ENCODE measurements around the gene ENKUR. TPM values are rescaled to one million over a fixed set of nuclear protein-coding genes. Genes with fewer than 3 reads are reported as not detected.

The ENKUR gene
- total RNA-seq, 3 donors from 2014 or later (not counting 1 experiment from before 2014, with no cell fraction given) = 0.48 to 3.0 (median 0.73) TPM

DNA sequence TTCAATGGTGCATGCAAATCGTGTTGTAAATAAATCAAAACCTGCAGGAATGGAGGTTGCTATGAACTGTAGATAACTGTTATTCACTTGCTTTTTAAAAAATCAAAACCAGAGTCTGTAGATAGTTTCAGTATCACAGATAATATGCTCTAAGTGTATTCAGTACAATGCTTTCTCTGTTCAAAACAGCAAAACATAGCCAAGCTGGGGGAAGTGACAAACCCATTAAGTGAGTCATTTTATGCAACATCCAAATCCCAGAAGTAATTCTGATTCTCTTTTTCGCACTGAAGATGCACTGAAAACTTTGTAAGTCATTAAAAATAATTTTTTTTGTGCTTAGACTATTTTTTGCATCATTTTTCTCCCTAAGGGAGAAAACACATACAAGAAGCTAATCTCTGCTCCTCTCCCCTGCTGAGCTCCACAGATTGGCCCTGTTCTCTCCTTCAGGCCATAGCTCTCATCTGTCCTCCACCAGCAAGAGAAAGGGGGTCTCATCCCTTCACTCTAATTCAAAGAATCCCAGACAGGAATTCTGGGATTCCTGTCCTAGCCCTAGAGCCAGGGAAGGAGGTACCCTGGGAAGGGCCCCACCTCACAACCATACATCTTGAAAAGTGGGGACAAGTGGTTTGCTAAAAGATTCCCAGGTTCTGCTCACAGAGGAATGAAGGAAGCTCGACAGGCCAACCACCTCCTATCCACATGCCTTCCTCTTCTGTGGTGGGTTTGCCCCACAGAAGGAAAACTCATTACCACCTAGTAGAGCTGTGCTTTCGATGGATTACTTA, 68.5 kb downstream of the ENKUR start:
- H3K27ac ChIP-seq (ENCODE audit: low read length) = no peak overlapping the region
- H3K4me3 Mint-ChIP-seq = no peak overlapping the region
- peaks cover 9% of the 10 kb centered on the region for H3K4me1 ChIP-seq (ENCODE audit: control insufficient read depth, insufficient read depth, low read length)
- no peaks in the 10 kb centered on the region for H3K36me3 ChIP-seq (ENCODE audit: control insufficient read depth, insufficient read depth, low read length)
- H3K4me1 Mint-ChIP-seq = peaks cover 5 to 6% of the 10 kb centered on the region in 2 donors
- no peak overlapping the region for H3K27ac Mint-ChIP-seq
- H3K27me3 ChIP-seq (ENCODE audit: control insufficient read depth, insufficient read depth, low read length) = no peaks in the 10 kb centered on the region
- TF ChIP-seq, protein P1, sequence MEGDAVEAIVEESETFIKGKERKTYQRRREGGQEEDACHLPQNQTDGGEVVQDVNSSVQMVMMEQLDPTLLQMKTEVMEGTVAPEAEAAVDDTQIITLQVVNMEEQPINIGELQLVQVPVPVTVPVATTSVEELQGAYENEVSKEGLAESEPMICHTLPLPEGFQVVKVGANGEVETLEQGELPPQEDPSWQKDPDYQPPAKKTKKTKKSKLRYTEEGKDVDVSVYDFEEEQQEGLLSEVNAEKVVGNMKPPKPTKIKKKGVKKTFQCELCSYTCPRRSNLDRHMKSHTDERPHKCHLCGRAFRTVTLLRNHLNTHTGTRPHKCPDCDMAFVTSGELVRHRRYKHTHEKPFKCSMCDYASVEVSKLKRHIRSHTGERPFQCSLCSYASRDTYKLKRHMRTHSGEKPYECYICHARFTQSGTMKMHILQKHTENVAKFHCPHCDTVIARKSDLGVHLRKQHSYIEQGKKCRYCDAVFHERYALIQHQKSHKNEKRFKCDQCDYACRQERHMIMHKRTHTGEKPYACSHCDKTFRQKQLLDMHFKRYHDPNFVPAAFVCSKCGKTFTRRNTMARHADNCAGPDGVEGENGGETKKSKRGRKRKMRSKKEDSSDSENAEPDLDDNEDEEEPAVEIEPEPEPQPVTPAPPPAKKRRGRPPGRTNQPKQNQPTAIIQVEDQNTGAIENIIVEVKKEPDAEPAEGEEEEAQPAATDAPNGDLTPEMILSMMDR (IDR thresholded peaks at IDR 0.05) = no peak
- H3K27me3 Mint-ChIP-seq (ENCODE audit: low read depth in 2 of 2) = no peaks in the 10 kb centered on the region
- intact Hi-C loops (cut with micrococcal nuclease) = no loop called here
- WGBS (ENCODE audit: insufficient coverage) = 85% methylated on average over 3 of the region's 4 CpGs
- H3K4me3 ChIP-seq (ENCODE audit: low read length) = no peak overlapping the region
- H3K36me3 Mint-ChIP-seq = no peaks in the 10 kb centered on the region
- no peaks in the 10 kb centered on the region for H3K9me3 ChIP-seq (ENCODE audit: control insufficient read depth, insufficient read depth, low read length)
- no peak for ATAC-seq
- no peaks in the 10 kb centered on the region for H3K9me3 Mint-ChIP-seq
- DNase-seq = no peak

- no peaks in the 10 kb centered on the region for H3K36me3 ChIP-seq (ENCODE audit: control insufficient read depth, insufficient read depth, low read length)
- Mint-ChIP-seq H3K9me3 (no peaks in the 10 kb centered on the region), H3K36me3 (no peaks in the 10 kb centered on the region), H3K27me3 (ENCODE audit: low read depth in 2 of 2) (no peaks in the 10 kb centered on the region), H3K27ac (no peak overlapping the region), H3K4me3 (no peak overlapping the region), H3K4me1 (peaks cover 0 to 5% of the 10 kb centered on the region in 2 donors)
- intact Hi-C loops (cut with micrococcal nuclease) = no loop called here
- H3K4me3 ChIP-seq (ENCODE audit: low read length) = no peak overlapping the region
- no peaks in the 10 kb centered on the region for H3K4me1 ChIP-seq (ENCODE audit: control insufficient read depth, insufficient read depth, low read length)
- 88% methylated on average over 10 of the region's 11 CpGs for WGBS (ENCODE audit: insufficient coverage)
- no peak for DNase-seq
- ATAC-seq = no peak
- no peak overlapping the region for H3K27ac ChIP-seq (ENCODE audit: low read length)
- H3K27me3 ChIP-seq (ENCODE audit: control insufficient read depth, insufficient read depth, low read length) = no peaks in the 10 kb centered on the region
- TF ChIP-seq, protein P1 (IDR thresholded peaks at IDR 0.05) = no peak
- no peaks in the 10 kb centered on the region for H3K9me3 ChIP-seq (ENCODE audit: control insufficient read depth, insufficient read depth, low read length)
Measured at GRCh38 chr10:24944512-24945255, 71.3 kb downstream of the ENKUR start.

GRCh38 chr10:24938525-24938924, 77.4 kb downstream of the ENKUR start:
- no peak overlapping the region for H3K27ac Mint-ChIP-seq
- intact Hi-C loops (cut with micrococcal nuclease) = no loop called here
- TF ChIP-seq, protein P1 (IDR thresholded peaks at IDR 0.05) = no peak
- no peaks in the 10 kb centered on the region for H3K27me3 Mint-ChIP-seq (ENCODE audit: low read depth in 2 of 2)
- Histone ChIP-seq H3K36me3 (ENCODE audit: control insufficient read depth, insufficient read depth, low read length) (no peaks in the 10 kb centered on the region), H3K27ac (ENCODE audit: low read length) (no peak overlapping the region), H3K4me1 (ENCODE audit: control insufficient read depth, insufficient read depth, low read length) (peaks cover 6% of the 10 kb centered on the region), H3K4me3 (ENCODE audit: low read length) (no peak overlapping the region), H3K27me3 (ENCODE audit: control insufficient read depth, insufficient read depth, low read length) (no peaks in the 10 kb centered on the region), H3K9me3 (ENCODE audit: control insufficient read depth, insufficient read depth, low read length) (no peaks in the 10 kb centered on the region)
- H3K36me3 Mint-ChIP-seq = no peaks in the 10 kb centered on the region
- no peak overlapping the region for H3K4me3 Mint-ChIP-seq
- H3K9me3 Mint-ChIP-seq = no peaks in the 10 kb centered on the region
- WGBS (ENCODE audit: insufficient coverage) = 100% methylated on average over 1 of the region's 2 CpGs
- peaks cover 8 to 14% of the 10 kb centered on the region in 2 donors for H3K4me1 Mint-ChIP-seq
- ATAC-seq (no peak), DNase-seq (no peak)
